ENCODE measurements around the gene FHIT. TPM values are rescaled to one million over a fixed set of nuclear protein-coding genes. Genes with fewer than 3 reads are reported as not detected.

The FHIT gene
- total and polyA plus RNA-seq, 2 donors from 2014 or later: 20.2 to 61.2 TPM

DNA sequence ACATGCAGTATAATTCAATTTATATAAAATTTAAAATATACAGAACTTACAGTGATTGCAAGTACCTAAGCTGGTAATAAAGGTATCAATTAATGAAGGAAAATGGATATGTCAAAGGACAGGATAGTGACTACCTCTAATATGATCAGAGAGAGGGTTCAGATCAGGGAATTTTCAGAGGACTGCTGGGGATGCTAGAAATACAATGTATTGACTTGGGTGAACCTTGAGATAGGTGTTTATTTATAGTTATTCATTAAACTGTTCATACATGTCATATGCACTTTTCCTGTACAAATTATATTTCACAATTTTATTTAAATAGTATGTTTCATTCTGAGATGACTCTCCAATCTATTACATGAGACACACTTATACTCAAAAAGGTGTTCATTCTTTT is 554.1 kb downstream of the FHIT start:
- intact Hi-C loops (cut with DNase I): no loop called here

DNA sequence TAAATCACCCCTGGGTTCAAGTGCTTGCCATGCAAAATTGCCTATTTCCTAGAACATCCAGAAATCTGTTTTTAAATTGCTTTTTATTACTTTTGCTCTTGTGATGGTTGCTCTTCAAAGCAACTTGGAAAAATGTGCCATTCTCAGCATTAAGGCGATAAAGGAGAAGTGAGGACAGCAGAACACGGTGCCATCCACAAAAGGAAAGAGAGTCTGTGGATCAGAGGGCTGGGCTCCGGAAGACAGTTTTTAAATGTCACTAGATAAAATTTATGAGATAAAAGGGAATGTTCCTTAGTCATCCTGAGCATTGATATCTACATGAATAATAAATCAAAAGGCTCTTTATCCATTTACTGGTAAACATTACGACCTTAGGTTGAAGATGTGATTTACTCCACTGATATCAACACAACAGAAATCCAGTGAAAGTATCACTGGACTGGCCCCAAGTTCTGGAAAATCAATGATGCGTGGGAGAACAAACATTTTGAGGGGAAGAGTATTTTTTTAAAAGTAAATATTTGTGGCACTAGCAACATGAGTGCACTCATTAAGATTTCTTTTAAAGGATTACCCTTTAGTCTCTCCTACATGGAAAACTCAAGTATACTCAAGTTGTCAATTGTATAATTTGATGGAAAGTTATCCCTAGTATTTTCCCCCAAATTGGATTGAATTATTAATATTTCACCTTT is 554.7 kb downstream of the FHIT start:
- Histone ChIP-seq H3K27ac (ENCODE audit: low read depth in 2 of 2, low read length in 2 of 2) (no peak overlapping the region), H3K4me3 (ENCODE audit: low read length in 3 of 3) (no peak overlapping the region), H3K27me3 (ENCODE audit: control insufficient read depth, insufficient read depth, low read length) (no peaks in the 10 kb centered on the region), H3K4me1 (ENCODE audit: control insufficient read depth in 2 of 3, insufficient read depth in 2 of 3, low read depth in 1 of 3, low read length in 3 of 3) (no peaks in the 10 kb centered on the region), H3K9me3 (ENCODE audit: control insufficient read depth in 2 of 3, insufficient read depth in 1 of 3, low read length in 3 of 3) (no peaks in the 10 kb centered on the region), H3K36me3 (ENCODE audit: control insufficient read depth in 2 of 3, insufficient read depth in 3 of 3, low read length in 3 of 3) (no peaks in the 10 kb centered on the region), H3K9ac (ENCODE audit: low read length in 3 of 3) (no peak overlapping the region)
- no peak for FAIRE-seq
- no peak for DNase-seq
- intact Hi-C loops (cut with DNase I): no loop called here
- TF ChIP-seq, protein P1, sequence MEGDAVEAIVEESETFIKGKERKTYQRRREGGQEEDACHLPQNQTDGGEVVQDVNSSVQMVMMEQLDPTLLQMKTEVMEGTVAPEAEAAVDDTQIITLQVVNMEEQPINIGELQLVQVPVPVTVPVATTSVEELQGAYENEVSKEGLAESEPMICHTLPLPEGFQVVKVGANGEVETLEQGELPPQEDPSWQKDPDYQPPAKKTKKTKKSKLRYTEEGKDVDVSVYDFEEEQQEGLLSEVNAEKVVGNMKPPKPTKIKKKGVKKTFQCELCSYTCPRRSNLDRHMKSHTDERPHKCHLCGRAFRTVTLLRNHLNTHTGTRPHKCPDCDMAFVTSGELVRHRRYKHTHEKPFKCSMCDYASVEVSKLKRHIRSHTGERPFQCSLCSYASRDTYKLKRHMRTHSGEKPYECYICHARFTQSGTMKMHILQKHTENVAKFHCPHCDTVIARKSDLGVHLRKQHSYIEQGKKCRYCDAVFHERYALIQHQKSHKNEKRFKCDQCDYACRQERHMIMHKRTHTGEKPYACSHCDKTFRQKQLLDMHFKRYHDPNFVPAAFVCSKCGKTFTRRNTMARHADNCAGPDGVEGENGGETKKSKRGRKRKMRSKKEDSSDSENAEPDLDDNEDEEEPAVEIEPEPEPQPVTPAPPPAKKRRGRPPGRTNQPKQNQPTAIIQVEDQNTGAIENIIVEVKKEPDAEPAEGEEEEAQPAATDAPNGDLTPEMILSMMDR (IDR thresholded peaks at IDR 0.05; ENCODE audit: borderline replicate concordance, extremely low read depth, insufficient read depth): no peak

More for the DNA sequence above, 554.1 kb downstream of the FHIT start:
- no peak for FAIRE-seq
- Histone ChIP-seq H3K27me3 (ENCODE audit: control insufficient read depth, insufficient read depth, low read length) (no peaks in the 10 kb centered on the region), H3K9ac (ENCODE audit: low read length in 3 of 3) (no peak overlapping the region), H3K9me3 (ENCODE audit: control insufficient read depth in 2 of 3, insufficient read depth in 1 of 3, low read length in 3 of 3) (no peaks in the 10 kb centered on the region), H3K36me3 (ENCODE audit: control insufficient read depth in 2 of 3, insufficient read depth in 3 of 3, low read length in 3 of 3) (no peaks in the 10 kb centered on the region), H3K4me1 (ENCODE audit: control insufficient read depth in 2 of 3, insufficient read depth in 2 of 3, low read depth in 1 of 3, low read length in 3 of 3) (no peaks in the 10 kb centered on the region), H3K4me3 (ENCODE audit: low read length in 3 of 3) (no peak overlapping the region), H3K27ac (ENCODE audit: low read depth in 2 of 2, low read length in 2 of 2) (no peak overlapping the region)
- TF ChIP-seq, protein P1 (IDR thresholded peaks at IDR 0.05; ENCODE audit: borderline replicate concordance, extremely low read depth, insufficient read depth): no peak
- no peak for DNase-seq

DNA sequence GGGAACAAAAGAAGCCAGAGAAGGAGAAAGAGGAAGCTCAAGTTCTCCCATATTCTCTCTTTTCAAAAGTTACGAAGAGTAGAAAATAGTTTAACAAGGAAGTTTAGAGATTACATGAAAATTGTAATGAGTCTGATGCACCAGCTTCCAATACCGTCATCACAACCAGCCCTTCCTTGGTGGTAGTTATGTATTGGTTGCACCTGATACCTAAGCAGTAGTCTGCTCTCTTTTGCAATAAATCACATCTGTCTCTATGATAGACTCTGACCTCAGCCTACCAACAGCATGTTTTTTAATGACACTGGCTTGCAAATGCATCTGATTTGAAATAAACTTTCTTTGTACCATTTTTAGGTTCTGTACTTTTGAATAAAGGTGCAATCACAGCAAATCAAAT is 575.8 kb downstream of the FHIT start:
- H3K4me3 ChIP-seq (ENCODE audit: low read length in 3 of 3): no peak overlapping the region
- intact Hi-C loops (cut with DNase I): no loop called here
- H3K27me3 ChIP-seq (ENCODE audit: control insufficient read depth, insufficient read depth, low read length): no peaks in the 10 kb centered on the region
- H3K36me3 ChIP-seq (ENCODE audit: control insufficient read depth in 2 of 3, insufficient read depth in 3 of 3, low read length in 3 of 3): no peaks in the 10 kb centered on the region
- H3K9ac ChIP-seq (ENCODE audit: low read length in 3 of 3): no peak overlapping the region
- H3K4me1 ChIP-seq (ENCODE audit: control insufficient read depth in 2 of 3, insufficient read depth in 2 of 3, low read depth in 1 of 3, low read length in 3 of 3): no peaks in the 10 kb centered on the region
- no peak overlapping the region for H3K27ac ChIP-seq (ENCODE audit: low read depth in 2 of 2, low read length in 2 of 2)
- no peak for FAIRE-seq
- no peak for DNase-seq
- no peaks in the 10 kb centered on the region for H3K9me3 ChIP-seq (ENCODE audit: control insufficient read depth in 2 of 3, insufficient read depth in 1 of 3, low read length in 3 of 3)
- TF ChIP-seq, protein P1 (IDR thresholded peaks at IDR 0.05; ENCODE audit: borderline replicate concordance, extremely low read depth, insufficient read depth): no peak

DNA sequence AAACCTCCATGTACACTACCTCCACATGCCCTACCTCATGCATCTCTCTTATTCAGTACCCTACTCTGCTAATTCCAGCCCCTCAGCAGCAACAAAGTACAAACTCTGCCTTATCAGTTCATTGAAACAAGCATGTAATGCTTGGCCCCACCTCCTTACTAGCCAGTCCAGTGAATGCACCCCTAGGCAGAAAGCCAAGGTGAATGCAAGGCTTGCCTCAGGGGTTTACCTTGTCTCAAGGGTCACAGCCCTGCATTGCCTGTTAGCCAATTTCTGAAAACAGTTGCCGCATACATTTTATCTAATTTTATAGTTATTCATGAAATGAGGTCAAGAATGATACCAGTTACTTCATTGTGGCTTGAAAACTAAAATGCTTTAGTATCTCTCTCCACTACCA is 576.4 kb downstream of the FHIT start:
- DNase-seq: no peak

More for the DNA sequence above, 576.4 kb downstream of the FHIT start:
- no peaks in the 10 kb centered on the region for H3K27me3 ChIP-seq (ENCODE audit: control insufficient read depth, insufficient read depth, low read length)
- H3K9me3 ChIP-seq (ENCODE audit: control insufficient read depth in 2 of 3, insufficient read depth in 1 of 3, low read length in 3 of 3): no peaks in the 10 kb centered on the region
- no peaks in the 10 kb centered on the region for H3K4me1 ChIP-seq (ENCODE audit: control insufficient read depth in 2 of 3, insufficient read depth in 2 of 3, low read depth in 1 of 3, low read length in 3 of 3)
- H3K4me3 ChIP-seq (ENCODE audit: low read length in 3 of 3): no peak overlapping the region
- no peaks in the 10 kb centered on the region for H3K36me3 ChIP-seq (ENCODE audit: control insufficient read depth in 2 of 3, insufficient read depth in 3 of 3, low read length in 3 of 3)
- no peak for FAIRE-seq
- H3K9ac ChIP-seq (ENCODE audit: low read length in 3 of 3): no peak overlapping the region
- intact Hi-C loops (cut with DNase I): no loop called here
- TF ChIP-seq, protein P1 (IDR thresholded peaks at IDR 0.05; ENCODE audit: borderline replicate concordance, extremely low read depth, insufficient read depth): no peak
- H3K27ac ChIP-seq (ENCODE audit: low read depth in 2 of 2, low read length in 2 of 2): no peak overlapping the region

Measured in kidney (tissue), 14 donors.